Stimulated activated CD4-positive, alpha-beta T cell treated with anti-CD3 and anti-CD28 coated beads, Interleukin-15, amount 100 ng/mL, for 48 hours (primary cell): Measurements from ENCODE around the gene ZNF329.

ENCODE experiments used
- DNase-seq, 2 donors: peaks; one replicate each; pipeline ENCODE4 v3.0.0-alpha.2; 2020; ENCODE audit warnings: low read depth in 2 of 2

Gene ZNF329

GRCh38 chr19:58118979-58119733, 31.4 kb downstream of the ZNF329 start:
- DNase-seq = no peak

- DNase-seq = no peak
Measured at GRCh38 chr19:58117841-58118575, 32.6 kb downstream of the ZNF329 start.

GRCh38 chr19:58108546-58108817, 42.1 kb downstream of the ZNF329 start:
- no peak for DNase-seq

- no peak for DNase-seq
Measured at GRCh38 chr19:58107778-58108545, 42.6 kb downstream of the ZNF329 start.

GRCh38 chr19:58098682-58098998, 51.9 kb downstream of the ZNF329 start:
- DNase-seq = no peak

- DNase-seq = peak; percentile 89 to 92
Measured at GRCh38 chr19:58097781-58098681, 52.6 kb downstream of the ZNF329 start, which contains the start of gene ZSCAN18. TSS of gene ZSCAN18 (minus strand) at chr19:58098231. CDS start at chr19:58090267, 7,964 bp downstream.

- no peak for DNase-seq
Measured at GRCh38 chr19:58097349-58097748, 53.2 kb downstream of the ZNF329 start.

GRCh38 chr19:58096884-58097283, 53.7 kb downstream of the ZNF329 start:
- DNase-seq = no peak

- DNase-seq = no peak
Measured at GRCh38 chr19:58095328-58095727, 55.3 kb downstream of the ZNF329 start.

GRCh38 chr19:58093071-58093470, 57.5 kb downstream of the ZNF329 start:
- DNase-seq = no peak

- no peak for DNase-seq
Measured at GRCh38 chr19:58091251-58091995, 59.2 kb downstream of the ZNF329 start.

- DNase-seq = no peak
Measured at GRCh38 chr19:58089846-58090245, 60.7 kb downstream of the ZNF329 start.

GRCh38 chr19:58088521-58089052, 62.0 kb downstream of the ZNF329 start:
- no peak for DNase-seq

GRCh38 chr19:58086825-58087710, 63.5 kb downstream of the ZNF329 start:
- DNase-seq = no peak

- DNase-seq = no peak
Measured at GRCh38 chr19:58085348-58085875, 65.2 kb downstream of the ZNF329 start.

GRCh38 chr19:58084596-58085347, 65.8 kb downstream of the ZNF329 start:
- no peak for DNase-seq

- no peak for DNase-seq
Measured at GRCh38 chr19:58083021-58083420, 67.6 kb downstream of the ZNF329 start.

- no peak for DNase-seq
Measured at GRCh38 chr19:58079792-58080191, 70.8 kb downstream of the ZNF329 start.
